Tracheal epithelial cell (primary cell): ENCODE measurements around the gene USE1. TPM values are rescaled to one million over a fixed set of nuclear protein-coding genes. Genes with fewer than 3 reads are reported as not detected.

Experiments used
- total RNA-seq: library from RNA; depleted of rRNA; stranded (reverse); fragments of >200 nt; gene quantifications from 2 replicates; pipeline ENCODE4 v1.2.1, GENCODE V29; 2014

USE1 gene
- 10.0 and 19.8 TPM in 2 replicates for total RNA-seq

GRCh38 chr19:17215127-17215971, at the start of gene USE1:
USE1 (plus strand) TSS chr19:17215357; CDS start chr19:17215406, 49 bp downstream.

GRCh38 chr19:17226002-17226933, 11.1 kb downstream of the USE1 start, which contains the start of gene OCEL1:
OCEL1 (plus strand) TSS chr19:17226226; CDS start chr19:17226248, 22 bp downstream.

GRCh38 chr19:17245535-17245984, 30.4 kb downstream of the USE1 start, which contains the start of gene NR2F6:
NR2F6 (minus strand) TSS chr19:17245919; CDS start chr19:17245220, 699 bp downstream.

GRCh38 chr19:17264641-17264979, 49.5 kb downstream of the USE1 start, which contains the start of gene USHBP1:
USHBP1 (minus strand) TSS chr19:17264745; CDS start chr19:17264299, 446 bp downstream.

GRCh38 chr19:17266975-17267788, 52.0 kb downstream of the USE1 start, which contains the start of gene BABAM1:
BABAM1 (plus strand) TSS chr19:17267443; CDS start chr19:17268807, 1,364 bp downstream.

Other genes with a start within 250 kb of the USE1 start
- 0.96 and 1.5 TPM in 2 replicates for gene CPAMD8, start 188.5 kb upstream of the USE1 start, total RNA-seq
- 1.3 and 1.7 TPM in 2 replicates for gene HAUS8, start 139.9 kb upstream of the USE1 start, total RNA-seq
- 16.8 and 40.2 TPM in 2 replicates for gene MYO9B, start 139.6 kb upstream of the USE1 start, total RNA-seq
- gene OCEL1, start 10.9 kb downstream of the USE1 start, total RNA-seq = 1.4 and 3.0 TPM in 2 replicates
- 97.4 and 175 TPM in 2 replicates for gene NR2F6, start 30.6 kb downstream of the USE1 start, total RNA-seq
- gene USHBP1, start 49.4 kb downstream of the USE1 start, total RNA-seq = under 0.01 TPM in 1 of 2 replicates, not detected in the other
- 37.7 and 97.6 TPM in 2 replicates for gene BABAM1, start 52.1 kb downstream of the USE1 start, total RNA-seq
- under 0.01 and 0.72 TPM in 2 replicates for gene ANKLE1, start 66.5 kb downstream of the USE1 start, total RNA-seq
- gene ABHD8, start 88.1 kb downstream of the USE1 start, total RNA-seq = 11.1 and 11.6 TPM in 2 replicates
- gene MRPL34, start 90.5 kb downstream of the USE1 start, total RNA-seq = 46.3 and 58.0 TPM in 2 replicates
- gene DDA1, start 94.2 kb downstream of the USE1 start, total RNA-seq = 10.4 and 11.1 TPM in 2 replicates
- gene ANO8, start 119.5 kb downstream of the USE1 start, total RNA-seq = 4.8 and 4.9 TPM in 2 replicates
- 20.5 and 71.6 TPM in 2 replicates for gene GTPBP3, start 122.2 kb downstream of the USE1 start, total RNA-seq
- not detected in 2 replicates for gene PLVAP, start 162.0 kb downstream of the USE1 start, total RNA-seq
- gene CCDC194, start 178.8 kb downstream of the USE1 start, total RNA-seq = not detected in 2 replicates
- gene BST2, start 190.3 kb downstream of the USE1 start, total RNA-seq = 8.7 and 26.3 TPM in 2 replicates
- gene MVB12A, start 204.7 kb downstream of the USE1 start, total RNA-seq = 46.0 and 47.2 TPM in 2 replicates
- gene TMEM221, start 233.3 kb downstream of the USE1 start, total RNA-seq = under 0.01 and 0.24 TPM in 2 replicates
- gene NXNL1, start 245.6 kb downstream of the USE1 start, total RNA-seq = not detected in 2 replicates